OCI-LY3 (cell line): Measurements from ENCODE around the gene MAP3K6.

ENCODE experiments used
- H2AFZ ChIP-seq: fragments of 200-600, 300-600 bp; shearing (Covaris generic); 2 replicates; pipeline ENCODE4 v1.6.0; 2014; ENCODE audit warnings: antibody characterized with exemption, low read depth, low read length
- H3K27ac ChIP-seq: fragments of 200-600, 300-600 bp; sonication (generic); 2 replicates; pipeline ENCODE4 v1.5.1; 2014; ENCODE audit warnings: mild to moderate bottlenecking, low read length, moderate library complexity, mixed read lengths
- H3K27me3 ChIP-seq: fragments of 200-600, 300-600 bp; sonication (generic); 2 replicates; pipeline ENCODE4 v1.6.1; 2014; ENCODE audit warnings: low read depth, low read length, mixed read lengths
- H3K36me3 ChIP-seq: fragments of 200-600, 300-600 bp; sonication (generic); replicated peaks from 2 replicates; pipeline ENCODE3; 2014; ENCODE audit warnings: low read depth, low read length, mixed read lengths
- H3K4me1 ChIP-seq: fragments of 300-600, 200-600 bp; sonication (generic); 2 replicates; pipeline ENCODE4 v1.6.1; 2014; ENCODE audit warnings: low read length, mixed read lengths
- H3K4me2 ChIP-seq: fragments of 200-600, 300-600 bp; sonication (generic); 2 replicates; pipeline ENCODE4 v1.6.1; 2014; ENCODE audit warnings: low read length, mixed read lengths
- H3K4me3 ChIP-seq: fragments of 300-600, 200-600 bp; sonication (generic); 2 replicates; pipeline ENCODE4 v1.5.1; 2014; ENCODE audit warnings: antibody characterized with exemption, mild to moderate bottlenecking, low read length, moderate library complexity
- H3K79me2 ChIP-seq: fragments of 300-600, 200-600 bp; shearing (Covaris generic); 2 replicates; pipeline ENCODE4 v1.6.1; 2014; ENCODE audit warnings: mild to moderate bottlenecking, low read length, mixed read lengths
- H3K9ac ChIP-seq: fragments of 300-600, 200-600 bp; shearing (Covaris generic); 2 replicates; pipeline ENCODE4 v1.6.0; 2014; ENCODE audit warnings: mild to moderate bottlenecking, low read length, moderate library complexity
- H3K9me3 ChIP-seq: fragments of 200-600, 300-600 bp; shearing (Covaris generic); 2 replicates; pipeline ENCODE4 v1.6.1; 2014; ENCODE audit warnings: low read length, mixed read lengths; ENCODE audit not compliant: insufficient read depth
- H4K20me1 ChIP-seq: fragments of 200-600, 300-600 bp; sonication (generic); 2 replicates; pipeline ENCODE4 v1.6.1; 2016; ENCODE audit warnings: low read length, mixed read lengths; ENCODE audit not compliant: insufficient read depth
- CTCF ChIP-seq: fragments of 200-600, 300-600 bp; sonication (generic); IDR thresholded peaks from 2 replicates; pipeline ENCODE4 v1.5.1; 2014; ENCODE audit warnings: antibody characterized with exemption, low read length, low read depth
- EZH2phosphoT487 ChIP-seq: fragments of 200-600 bp; shearing (Covaris generic); IDR thresholded peaks from 2 replicates; pipeline ENCODE4 v1.6.1; 2018; ENCODE audit warnings: antibody characterized with exemption, mixed run types, low read depth

MAP3K6 gene

DNA sequence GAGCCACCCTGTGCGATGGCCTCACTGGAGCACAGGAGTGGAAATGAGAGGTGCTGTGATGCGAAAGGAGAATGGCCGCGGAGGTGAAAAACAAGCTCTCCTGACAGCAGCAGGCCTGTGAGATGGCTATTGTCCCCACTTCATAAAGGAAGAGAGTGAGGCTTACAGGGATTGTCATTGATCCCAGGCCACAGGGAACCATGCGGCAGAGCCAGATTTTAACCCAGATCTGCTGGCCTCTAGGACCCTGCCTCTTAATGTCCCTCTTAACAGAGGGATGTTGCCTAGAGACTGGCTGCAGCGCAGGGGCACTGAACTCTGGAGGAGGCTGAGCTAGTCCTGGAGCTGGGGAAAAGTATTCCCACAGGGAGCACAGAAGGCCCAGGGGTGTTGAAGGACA is 28.0 kb downstream of the MAP3K6 start:
- H2AFZ ChIP-seq: no peak overlapping the region
- H3K79me2 ChIP-seq: no peaks in the 10 kb centered on the region
- TF ChIP-seq CTCF (no peak), EZH2phosphoT487 (no peak)
- H3K9me3 ChIP-seq: no peaks in the 10 kb centered on the region
- no peak overlapping the region for H3K27ac ChIP-seq
- H3K4me2 ChIP-seq: no peak overlapping the region
- H3K4me1 ChIP-seq: peaks cover 25% of the 10 kb centered on the region
- no peaks in the 10 kb centered on the region for H3K27me3 ChIP-seq
- H4K20me1 ChIP-seq: no peaks in the 10 kb centered on the region
- H3K36me3 ChIP-seq: no peaks in the 10 kb centered on the region
- no peak overlapping the region for H3K4me3 ChIP-seq
- no peak overlapping the region for H3K9ac ChIP-seq

- Histone ChIP-seq H3K4me1 (peaks cover 9% of the 10 kb centered on the region), H3K4me3 (no peak overlapping the region), H2AFZ (no peak overlapping the region), H3K36me3 (no peaks in the 10 kb centered on the region), H3K27ac (no peak overlapping the region), H3K4me2 (no peak overlapping the region), H3K79me2 (no peaks in the 10 kb centered on the region), H3K27me3 (no peaks in the 10 kb centered on the region), H4K20me1 (no peaks in the 10 kb centered on the region), H3K9ac (no peak overlapping the region), H3K9me3 (no peaks in the 10 kb centered on the region)
- no peak for TF ChIP-seq EZH2phosphoT487
- TF ChIP-seq CTCF: no peak
Measured at GRCh38 chr1:27336756-27337155, 30.0 kb downstream of the MAP3K6 start.

- Histone ChIP-seq H3K9me3 (no peaks in the 10 kb centered on the region), H4K20me1 (no peaks in the 10 kb centered on the region), H3K27ac (no peak overlapping the region), H3K4me1 (no peaks in the 10 kb centered on the region), H3K4me3 (no peak overlapping the region), H3K9ac (no peak overlapping the region), H3K27me3 (no peaks in the 10 kb centered on the region), H2AFZ (no peak overlapping the region), H3K79me2 (peaks cover 1% of the 10 kb centered on the region; the same call in 1 of the 2 replicates), H3K36me3 (no peaks in the 10 kb centered on the region), H3K4me2 (no peak overlapping the region)
- TF ChIP-seq EZH2phosphoT487: no peak
- no peak for TF ChIP-seq CTCF
Measured at GRCh38 chr1:27335506-27336422, 31.0 kb downstream of the MAP3K6 start.

- Histone ChIP-seq H3K4me1 (no peaks in the 10 kb centered on the region), H3K79me2 (peaks cover 10% of the 10 kb centered on the region), H3K27me3 (no peaks in the 10 kb centered on the region), H3K27ac (no peak overlapping the region), H3K9ac (no peak overlapping the region), H3K9me3 (no peaks in the 10 kb centered on the region), H3K36me3 (peaks cover 3% of the 10 kb centered on the region), H3K4me3 (no peak overlapping the region), H3K4me2 (no peak overlapping the region), H2AFZ (no peak overlapping the region), H4K20me1 (no peaks in the 10 kb centered on the region)
- TF ChIP-seq EZH2phosphoT487 (no peak), CTCF (no peak)
Measured at GRCh38 chr1:27333717-27334279, 33.0 kb downstream of the MAP3K6 start.
